CD14-positive monocyte (primary cell): Measurements from ENCODE around the gene RCC2. TPM values are rescaled to one million over a fixed set of nuclear protein-coding genes. Genes with fewer than 3 reads are reported as not detected.

Experiments used
- DNase-seq, 3 donors: peaks; one replicate each; pipeline ENCODE4 v3.0.0-alpha.2; 2011 to 2022
- H2AFZ ChIP-seq: 2 replicates; pipeline ENCODE4 v1.6.0; 2012; ENCODE audit warnings: mild to moderate bottlenecking, low read depth, low read length, inconsistent platforms; ENCODE audit not compliant: insufficient read depth, poor library complexity, severe bottlenecking
- H3K27ac ChIP-seq, 2 donors: 1 replicate in 1 of 2; 2 replicates in 1 of 2; pipeline ENCODE4 v1.5.1; 2012 to 2013; ENCODE audit warnings: low read length in 2 of 2, control low read depth in 1 of 2, inconsistent platforms in 1 of 2, low read depth in 1 of 2, mild to moderate bottlenecking in 1 of 2
- H3K27me3 ChIP-seq, 2 donors: one replicate each; pipeline versions ENCODE4 v1.6.0 to v1.6.1; 2011 to 2013; ENCODE audit warnings: low read length in 2 of 2; ENCODE audit not compliant: control insufficient read depth in 2 of 2, insufficient read depth in 2 of 2
- H3K36me3 ChIP-seq, 2 donors: replicated peaks in 1 of 2; 1 replicate in 1 of 2; 2 replicates in 1 of 2; pipeline versions ENCODE4 v1.5.1 to v1.6.1; 2012 to 2013; ENCODE audit warnings: low read length in 2 of 2, control low read depth in 1 of 2, inconsistent platforms in 1 of 2, mild to moderate bottlenecking in 1 of 2; ENCODE audit not compliant: insufficient read depth in 2 of 2, control insufficient read depth in 1 of 2
- H3K4me1 ChIP-seq, 2 donors: 1 replicate in 1 of 2; 2 replicates in 1 of 2; pipeline versions ENCODE4 v1.5.1 to v1.6.1; 2012 to 2013; ENCODE audit warnings: low read length in 2 of 2, control low read depth in 1 of 2, inconsistent platforms in 1 of 2, mild to moderate bottlenecking in 1 of 2, moderate library complexity in 1 of 2; ENCODE audit not compliant: insufficient read depth in 2 of 2, control insufficient read depth in 1 of 2
- H3K4me2 ChIP-seq: replicated peaks from 2 replicates; pipeline ENCODE3; 2012; ENCODE audit warnings: low read length, moderate library complexity, mild to moderate bottlenecking; ENCODE audit not compliant: poor library complexity, severe bottlenecking; ENCODE audit errors: extremely low read depth
- H3K4me3 ChIP-seq, 3 experiments: fragments of 200-600 bp in 1 of 3; sonication (generic) in 1 of 3; replicated peaks in 1 of 3; 1 replicate in 2 of 3; 2 replicates in 1 of 3; pipeline ENCODE4 v1.5.1; 2011 to 2013; ENCODE audit warnings: low read length in 3 of 3, mild to moderate bottlenecking in 3 of 3, control low read depth in 2 of 3, low read depth in 2 of 3, inconsistent platforms in 1 of 3, moderate library complexity in 1 of 3
- H3K79me2 ChIP-seq: 2 replicates; pipeline ENCODE4 v1.6.0; 2012; ENCODE audit warnings: mild to moderate bottlenecking, control low read depth, inconsistent platforms, low read length, moderate library complexity; ENCODE audit not compliant: insufficient read depth
- H3K9ac ChIP-seq: 2 replicates; pipeline ENCODE4 v1.6.0; 2017; ENCODE audit warnings: low read length, mild to moderate bottlenecking; ENCODE audit not compliant: insufficient read depth, poor library complexity, severe bottlenecking
- H3K9me3 ChIP-seq, 2 donors: replicated peaks in 1 of 2; 1 replicate in 1 of 2; 2 replicates in 1 of 2; pipeline versions ENCODE4 v1.5.1 to v1.6.1; 2012 to 2013; ENCODE audit warnings: low read length in 2 of 2, control low read depth in 1 of 2; ENCODE audit not compliant: control insufficient read depth in 1 of 2, insufficient read depth in 1 of 2
- H4K20me1 ChIP-seq: 2 replicates; pipeline ENCODE4 v1.6.0; 2012; ENCODE audit warnings: mild to moderate bottlenecking, low read length, control low read depth, moderate library complexity; ENCODE audit not compliant: insufficient read depth
- H3K27ac Mint-ChIP-seq, 7 donors: one replicate each; pipeline ENCODE4 v1.8.0; 2020; ENCODE audit warnings: mild to moderate bottlenecking in 7 of 7, mixed read lengths in 7 of 7, moderate library complexity in 6 of 7, inconsistent platforms in 2 of 7
- H3K27me3 Mint-ChIP-seq, 3 donors: one replicate each; pipeline ENCODE4 v1.8.0; 2021 to 2022; ENCODE audit warnings: low read depth in 3 of 3, mild to moderate bottlenecking in 3 of 3, mixed read lengths in 3 of 3, moderate library complexity in 3 of 3, inconsistent platforms in 1 of 3
- H3K36me3 Mint-ChIP-seq, 2 donors: one replicate each; pipeline ENCODE4 v1.8.0; 2020; ENCODE audit warnings: mixed read lengths in 2 of 2, inconsistent platforms in 1 of 2, mild to moderate bottlenecking in 1 of 2
- H3K4me1 Mint-ChIP-seq: one replicate; pipeline ENCODE4 v1.8.0; 2020; ENCODE audit warnings: mild to moderate bottlenecking, mixed read lengths
- H3K4me3 Mint-ChIP-seq, 2 donors: one replicate each; pipeline ENCODE4 v1.8.0; 2020; ENCODE audit warnings: mild to moderate bottlenecking in 2 of 2, mixed read lengths in 2 of 2, moderate library complexity in 1 of 2
- H3K9me3 Mint-ChIP-seq, 7 donors: one replicate each; pipeline ENCODE4 v1.8.0; 2020 to 2022; ENCODE audit warnings: mixed read lengths in 7 of 7, mild to moderate bottlenecking in 6 of 7, moderate library complexity in 6 of 7, inconsistent platforms in 2 of 7
- WGBS: methylation state at CpG from one replicate; pipeline ENCODE4 v1.1.5; 2013; ENCODE audit warnings: missing lambda C conversion rate; ENCODE audit not compliant: insufficient coverage; 5-methylcytosine and 5-hydroxymethylcytosine counted together
- intact Hi-C, 2 donors: fragments of 100-400 bp; cut with micrococcal nuclease; formaldehyde crosslinking; loops; one replicate each; pipeline versions ENCODE4 v1.15.0 to v1.15.1; 2023
- polyA plus RNA-seq, 3 donors: library from polyadenylated mRNA; depleted of rRNA in 1 of 3; unstranded in 2 of 3; stranded (reverse) in 1 of 3; fragments of 300-500 nt in 2 of 3; fragments of >200 nt in 1 of 3; fragmentation: Illumina TruSeq in 2 of 3; gene quantifications; 1 replicate in 2 of 3; 2 replicates in 1 of 3; pipeline ENCODE4 v1.2.3, GENCODE V29; 2012 to 2021
- TF ChIP-seq, protein P1 (sequence below): fragments of 200-600 bp; IDR thresholded peaks from one replicate; pipeline ENCODE4 v1.8.0; 2022; ENCODE audit warnings: antibody characterized with exemption, mild to moderate bottlenecking

Gene RCC2
- polyA plus RNA-seq, 3 donors = 22.3 to 66.3 (median 40.9) TPM

DNA sequence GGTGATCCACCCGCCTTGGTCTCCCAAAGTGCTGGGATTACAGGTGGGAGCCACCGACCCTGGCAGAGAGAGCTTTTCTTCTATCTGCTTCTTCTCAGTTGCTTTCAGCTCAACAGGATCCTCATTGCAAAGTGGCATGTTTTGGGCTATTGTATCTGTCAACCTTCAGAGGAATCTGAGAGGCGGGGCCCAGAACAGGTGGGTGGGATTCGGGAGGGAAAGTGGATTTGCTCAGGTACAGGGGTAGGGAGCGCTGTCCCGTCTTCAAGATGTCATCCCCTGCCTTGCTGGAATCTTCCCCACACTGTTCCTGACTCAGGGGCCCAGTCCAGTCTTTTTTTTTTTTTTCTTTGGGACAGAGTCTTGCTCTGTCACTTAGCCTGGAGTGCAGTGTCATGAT is 26.9 kb upstream of the RCC2 start:
- intact Hi-C loops = no loop called here
- H3K4me1 Mint-ChIP-seq = peaks cover 34% of the 10 kb centered on the region
- peak overlapping the region in 1 of 7 donors; percentile 63 for H3K27ac Mint-ChIP-seq
- peak overlapping the region in 1 of 2 donors; percentile 42 for H3K27ac ChIP-seq
- H3K36me3 Mint-ChIP-seq = no peaks in the 10 kb centered on the region
- H3K4me3 ChIP-seq = peak overlapping the region in 1 of 3 experiments; percentile 30
- H3K9me3 Mint-ChIP-seq = peaks cover 0 to 2% (median 0%) of the 10 kb centered on the region in 7 donors
- peaks cover 5 to 13% (median 7%) of the 10 kb centered on the region in 3 donors for H3K27me3 Mint-ChIP-seq
- peaks cover 0 to 15% of the 10 kb centered on the region in 2 donors for H3K4me1 ChIP-seq
- DNase-seq = no peak
- H3K4me3 Mint-ChIP-seq = no peak overlapping the region
- H3K4me2 ChIP-seq = no peak overlapping the region
- no peak overlapping the region for H3K9ac ChIP-seq
- no peaks in the 10 kb centered on the region for H3K36me3 ChIP-seq
- no peaks in the 10 kb centered on the region for H3K27me3 ChIP-seq
- TF ChIP-seq, protein P1, sequence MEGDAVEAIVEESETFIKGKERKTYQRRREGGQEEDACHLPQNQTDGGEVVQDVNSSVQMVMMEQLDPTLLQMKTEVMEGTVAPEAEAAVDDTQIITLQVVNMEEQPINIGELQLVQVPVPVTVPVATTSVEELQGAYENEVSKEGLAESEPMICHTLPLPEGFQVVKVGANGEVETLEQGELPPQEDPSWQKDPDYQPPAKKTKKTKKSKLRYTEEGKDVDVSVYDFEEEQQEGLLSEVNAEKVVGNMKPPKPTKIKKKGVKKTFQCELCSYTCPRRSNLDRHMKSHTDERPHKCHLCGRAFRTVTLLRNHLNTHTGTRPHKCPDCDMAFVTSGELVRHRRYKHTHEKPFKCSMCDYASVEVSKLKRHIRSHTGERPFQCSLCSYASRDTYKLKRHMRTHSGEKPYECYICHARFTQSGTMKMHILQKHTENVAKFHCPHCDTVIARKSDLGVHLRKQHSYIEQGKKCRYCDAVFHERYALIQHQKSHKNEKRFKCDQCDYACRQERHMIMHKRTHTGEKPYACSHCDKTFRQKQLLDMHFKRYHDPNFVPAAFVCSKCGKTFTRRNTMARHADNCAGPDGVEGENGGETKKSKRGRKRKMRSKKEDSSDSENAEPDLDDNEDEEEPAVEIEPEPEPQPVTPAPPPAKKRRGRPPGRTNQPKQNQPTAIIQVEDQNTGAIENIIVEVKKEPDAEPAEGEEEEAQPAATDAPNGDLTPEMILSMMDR = no peak
- no peaks in the 10 kb centered on the region for H4K20me1 ChIP-seq
- no peak overlapping the region for H2AFZ ChIP-seq
- 89% methylated on average over 3 of the region's 6 CpGs for WGBS
- H3K79me2 ChIP-seq = no peaks in the 10 kb centered on the region
- no peaks in the 10 kb centered on the region for H3K9me3 ChIP-seq

- no peaks in the 10 kb centered on the region for H3K79me2 ChIP-seq
- no peaks in the 10 kb centered on the region for H3K36me3 Mint-ChIP-seq
- no peak overlapping the region for H2AFZ ChIP-seq
- peak overlapping the region; percentile 37 to 66 for H3K4me3 Mint-ChIP-seq
- intact Hi-C loops = no loop called here
- H3K4me1 ChIP-seq = peaks cover 0 to 15% of the 10 kb centered on the region in 2 donors
- H3K27ac Mint-ChIP-seq = peak overlapping the region in 3 of 7 donors; percentile 28 to 94 (median 92)
- H3K9ac ChIP-seq = no peak overlapping the region
- H3K4me3 ChIP-seq = peak overlapping the region in 1 of 3 experiments; percentile 30
- H3K27ac ChIP-seq = peak overlapping the region in 1 of 2 donors; percentile 42
- H3K4me2 ChIP-seq = peak overlapping the region; percentile 27
- no peaks in the 10 kb centered on the region for H3K36me3 ChIP-seq
- peaks cover 8 to 16% (median 10%) of the 10 kb centered on the region in 3 donors for H3K27me3 Mint-ChIP-seq
- H3K27me3 ChIP-seq = no peaks in the 10 kb centered on the region
- H3K4me1 Mint-ChIP-seq = peaks cover 34% of the 10 kb centered on the region
- peak in 1 of 3 donors; percentile 55 for DNase-seq
- peaks cover 0 to 2% (median 0%) of the 10 kb centered on the region in 7 donors for H3K9me3 Mint-ChIP-seq
- H4K20me1 ChIP-seq = no peaks in the 10 kb centered on the region
- TF ChIP-seq, protein P1 = no peak
- 80% methylated on average over 4 of the region's 6 CpGs for WGBS
- H3K9me3 ChIP-seq = no peaks in the 10 kb centered on the region
These were observed 25.8 kb upstream of the RCC2 start for GRCh38 chr1:17465228-17465627.
